NCI-H1930 (cell line): Measurements from ENCODE around the gene DPF3.

Experiments used
- DNase-seq, 2 experiments: peaks; one replicate each; lab custom pipeline; 2025; lab: John Stamatoyannopoulos, UW

DPF3 gene

DNA sequence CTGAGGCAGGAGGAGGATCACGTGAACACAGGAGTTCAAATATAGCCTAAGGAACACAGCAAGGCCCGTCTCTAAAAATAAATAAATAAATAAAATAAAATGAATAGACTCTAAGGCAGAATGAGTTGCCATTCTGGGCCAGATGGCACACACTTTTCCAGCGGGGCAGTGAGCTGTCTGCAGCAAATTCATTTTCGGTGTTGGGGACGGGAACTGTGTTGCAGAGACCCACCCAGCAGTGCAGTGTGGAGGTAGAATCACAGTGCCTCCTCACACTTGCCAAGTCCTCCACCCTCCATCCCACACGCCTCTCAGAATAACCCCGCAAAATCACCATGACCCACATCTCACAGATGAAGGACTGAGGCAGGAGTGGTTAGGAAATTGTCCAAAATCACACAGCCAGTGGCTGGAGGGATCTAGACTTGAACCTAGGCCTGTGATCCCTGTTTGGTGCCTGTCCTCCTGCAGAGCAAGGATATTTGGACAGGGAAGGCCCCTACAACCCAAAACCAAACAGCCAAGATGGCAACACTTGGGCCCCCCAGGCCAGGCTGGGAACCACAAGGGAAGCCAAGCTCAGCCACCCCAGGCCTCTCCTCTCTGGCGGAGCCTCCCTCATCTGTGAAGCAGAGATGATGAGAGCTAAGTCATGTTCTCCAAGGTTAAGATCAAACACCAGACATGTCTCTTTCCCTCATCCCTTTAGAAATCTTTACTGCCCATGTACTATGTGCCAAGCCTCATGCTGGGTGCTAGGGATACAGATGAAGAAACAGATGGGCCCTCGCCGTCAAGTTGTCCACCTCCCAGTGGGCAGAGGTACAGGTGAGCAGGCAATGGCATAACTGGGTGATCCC, 152.7 kb downstream of the DPF3 start:
- no peak for DNase-seq

DNA sequence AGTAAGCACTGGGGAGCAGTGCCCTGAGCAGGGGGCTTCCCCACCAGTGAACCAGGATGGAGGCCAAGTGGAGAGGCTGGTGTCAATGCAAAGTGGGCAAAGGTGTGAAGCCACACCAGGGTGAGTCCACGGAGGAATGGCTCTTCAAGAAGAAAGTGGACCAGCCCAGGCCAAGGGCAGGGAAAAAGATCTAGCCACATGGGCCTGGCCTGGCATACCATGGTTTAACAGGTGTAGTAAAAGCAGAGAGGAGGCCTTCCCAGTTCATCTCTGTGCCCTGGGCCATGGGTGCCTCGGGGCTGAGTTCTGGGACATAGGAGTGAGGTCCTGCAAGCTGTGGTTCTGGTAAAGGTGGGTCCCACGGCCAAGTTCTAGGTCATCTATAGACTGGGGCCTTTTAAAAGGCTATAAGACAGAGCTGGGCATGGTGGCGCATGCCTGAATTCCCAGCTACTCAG, 153.4 kb downstream of the DPF3 start:
- DNase-seq: no peak

DNA sequence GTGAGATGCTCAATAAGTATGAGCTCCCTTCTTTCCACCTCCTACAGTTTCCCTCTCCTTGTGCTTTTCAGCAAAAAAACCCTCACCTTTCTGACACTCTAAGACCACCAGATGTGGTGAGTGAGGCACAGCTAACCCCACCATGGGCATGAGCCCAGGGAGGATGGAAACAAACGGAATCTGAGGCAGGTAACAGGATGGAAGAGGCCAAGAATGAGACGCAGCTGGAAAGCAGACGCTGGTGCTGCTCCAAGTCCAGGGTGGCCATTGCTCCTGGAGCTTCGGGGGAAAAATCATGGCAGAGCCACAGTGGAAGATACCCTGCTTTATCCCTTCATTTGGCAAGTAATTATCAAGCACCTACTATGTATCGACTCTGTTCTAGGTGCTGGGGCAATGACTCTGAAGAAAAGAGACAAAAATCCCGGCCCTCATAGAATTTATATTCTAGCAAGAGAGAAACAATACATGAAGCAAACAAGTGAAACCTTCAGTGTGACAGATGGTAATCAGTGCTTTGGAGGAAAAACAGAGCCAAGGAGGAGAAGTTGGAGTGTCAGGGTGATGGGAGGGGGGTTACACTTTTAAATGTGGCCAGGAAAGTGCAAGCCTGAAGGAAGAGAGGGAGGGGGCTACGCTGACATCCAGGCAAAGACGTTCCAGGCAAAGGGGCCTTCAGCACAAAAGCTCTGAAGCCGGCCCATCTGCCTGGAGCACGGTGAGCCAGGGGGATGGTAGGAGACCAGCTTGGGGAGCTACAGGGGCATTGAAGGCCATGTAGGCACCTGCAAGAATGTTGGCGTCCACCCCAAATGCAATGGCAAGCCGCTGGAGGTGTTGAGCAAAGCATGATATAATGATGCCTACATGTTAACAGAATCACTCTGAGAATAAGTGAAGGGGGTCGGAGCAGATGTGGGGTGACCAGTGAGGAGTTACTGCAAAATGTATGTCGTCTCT, 154.2 kb downstream of the DPF3 start:
- DNase-seq: no peak

DNA sequence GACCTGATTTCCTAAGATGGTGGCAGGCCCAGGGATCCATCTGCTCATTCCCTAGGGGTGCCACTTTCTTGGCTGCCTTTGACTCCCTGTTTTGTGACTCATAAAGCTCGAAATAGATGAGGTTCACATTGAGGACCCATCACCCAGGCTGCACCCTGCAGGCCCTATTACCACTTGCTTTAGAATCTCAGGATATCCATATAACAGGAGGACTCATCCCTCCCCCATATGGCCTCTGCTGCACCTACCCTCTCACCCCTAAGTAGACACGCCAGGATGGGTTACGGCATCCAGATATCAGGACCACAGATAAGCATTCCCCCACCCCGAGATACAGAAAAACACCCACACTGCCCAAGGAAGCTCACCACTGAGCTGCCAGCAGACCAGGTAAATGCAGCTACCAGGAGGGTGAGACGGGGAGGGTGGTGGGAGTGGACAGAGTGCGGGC, 155.7 kb downstream of the DPF3 start:
- DNase-seq: no peak

DNA sequence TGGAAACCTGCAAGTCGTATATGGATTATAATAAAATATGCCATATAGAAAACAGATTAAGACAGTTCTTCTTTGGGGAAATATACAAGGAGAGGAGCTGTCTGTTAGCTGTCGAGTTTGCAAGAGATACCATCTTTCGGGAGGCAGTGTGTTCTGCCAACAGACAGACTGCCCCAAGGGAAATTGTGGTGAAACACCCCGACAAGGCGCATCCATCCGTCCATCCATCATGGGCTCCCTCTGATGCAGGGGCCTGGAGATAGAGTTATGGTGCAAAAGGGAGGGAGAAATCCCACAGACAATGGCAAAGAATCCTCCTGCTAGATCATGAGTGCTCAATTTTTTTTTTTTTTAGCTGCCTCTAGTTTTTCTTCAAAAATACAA, 156.3 kb downstream of the DPF3 start:
- no peak for DNase-seq

DNA sequence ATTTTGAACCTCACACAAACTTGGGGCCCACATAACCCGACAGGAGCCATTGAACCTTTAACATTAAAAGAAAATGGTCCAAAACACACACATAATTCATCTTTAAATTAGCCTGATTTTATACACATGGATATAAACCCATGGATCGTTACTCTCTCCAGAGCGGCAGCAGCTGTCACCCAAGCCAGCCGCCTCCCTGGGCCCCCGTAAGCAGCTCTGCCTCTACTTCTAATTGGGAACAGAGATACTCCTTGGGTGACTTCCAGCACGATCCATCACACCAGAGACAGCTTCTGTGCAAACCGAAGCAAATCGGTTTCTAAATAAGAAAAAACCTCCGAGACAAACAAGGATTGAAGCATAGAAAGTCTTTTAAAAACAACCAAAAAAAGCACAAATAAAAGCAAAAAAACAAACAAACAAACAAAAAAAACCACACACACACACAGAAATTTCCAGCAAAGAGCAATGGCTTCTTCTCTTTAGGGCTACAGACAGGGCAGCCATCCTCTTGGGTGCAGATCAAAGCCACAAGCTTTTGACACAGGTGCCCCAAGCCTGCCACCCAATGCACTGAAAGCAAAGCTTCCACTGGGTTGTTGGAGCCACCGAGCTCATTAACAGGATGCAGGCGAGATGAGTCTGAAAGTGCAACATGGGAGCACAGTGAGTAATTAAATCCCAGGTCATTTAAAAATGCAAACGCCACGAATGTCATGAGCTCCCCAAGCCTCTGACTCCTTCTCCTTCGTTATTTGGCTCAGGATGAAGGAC, 156.9 kb downstream of the DPF3 start:
- DNase-seq: no peak

DNA sequence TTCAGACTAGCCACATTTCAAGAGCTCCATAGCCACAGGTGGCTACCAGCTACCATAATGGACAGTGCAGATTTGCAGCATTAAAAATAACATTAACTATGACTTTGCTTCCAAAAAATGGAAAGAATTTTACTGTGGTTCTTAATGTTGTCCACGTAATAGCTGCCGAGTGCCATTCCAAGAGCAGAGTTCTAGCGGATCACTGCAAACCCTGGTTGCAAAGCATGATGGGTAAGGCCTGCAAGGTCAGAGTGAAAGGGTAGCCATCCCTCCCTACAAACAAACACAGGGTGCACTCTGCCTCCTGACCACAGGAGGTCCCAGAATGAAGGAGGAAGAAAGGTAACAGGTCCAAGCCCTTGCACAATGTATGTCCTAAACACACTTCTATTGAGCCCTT, 157.6 kb downstream of the DPF3 start:
- DNase-seq: no peak

DNA sequence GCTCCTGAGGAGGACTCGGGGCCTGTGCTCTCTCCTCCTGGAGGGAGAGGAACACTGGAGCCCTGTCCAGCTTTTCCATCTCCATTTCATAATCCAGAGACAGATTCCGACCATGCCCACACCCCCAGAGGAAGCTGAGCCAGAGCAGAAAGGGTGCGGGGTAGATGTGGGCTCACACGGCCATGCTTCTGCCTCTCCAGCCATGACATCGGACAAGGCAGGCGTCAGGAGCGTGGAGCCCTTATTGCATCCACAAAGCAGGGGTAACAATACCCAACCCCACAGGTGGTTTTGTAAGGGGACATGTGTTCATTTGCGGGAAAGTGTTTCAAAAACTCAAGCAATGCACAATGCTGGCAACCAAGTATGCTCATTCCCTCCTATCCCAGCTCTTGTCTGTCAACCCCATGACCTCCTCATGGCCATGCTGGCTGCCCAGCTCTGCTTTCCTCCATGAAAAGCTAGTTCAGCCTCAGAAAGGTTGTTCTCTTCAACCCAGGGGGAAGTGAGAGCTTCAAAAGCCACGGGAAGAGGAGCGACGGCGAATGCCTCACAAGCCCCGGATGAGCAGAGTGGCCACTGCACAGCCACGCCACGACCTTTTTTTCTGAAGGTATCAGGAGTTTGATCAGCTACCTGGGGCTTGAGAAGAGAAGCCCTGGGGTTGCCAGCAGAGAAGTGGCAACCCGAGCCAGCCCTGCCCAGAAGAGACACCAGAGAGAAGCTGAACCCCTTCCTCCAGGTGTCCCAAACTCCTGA, 161.7 kb downstream of the DPF3 start:
- DNase-seq: no peak

DNA sequence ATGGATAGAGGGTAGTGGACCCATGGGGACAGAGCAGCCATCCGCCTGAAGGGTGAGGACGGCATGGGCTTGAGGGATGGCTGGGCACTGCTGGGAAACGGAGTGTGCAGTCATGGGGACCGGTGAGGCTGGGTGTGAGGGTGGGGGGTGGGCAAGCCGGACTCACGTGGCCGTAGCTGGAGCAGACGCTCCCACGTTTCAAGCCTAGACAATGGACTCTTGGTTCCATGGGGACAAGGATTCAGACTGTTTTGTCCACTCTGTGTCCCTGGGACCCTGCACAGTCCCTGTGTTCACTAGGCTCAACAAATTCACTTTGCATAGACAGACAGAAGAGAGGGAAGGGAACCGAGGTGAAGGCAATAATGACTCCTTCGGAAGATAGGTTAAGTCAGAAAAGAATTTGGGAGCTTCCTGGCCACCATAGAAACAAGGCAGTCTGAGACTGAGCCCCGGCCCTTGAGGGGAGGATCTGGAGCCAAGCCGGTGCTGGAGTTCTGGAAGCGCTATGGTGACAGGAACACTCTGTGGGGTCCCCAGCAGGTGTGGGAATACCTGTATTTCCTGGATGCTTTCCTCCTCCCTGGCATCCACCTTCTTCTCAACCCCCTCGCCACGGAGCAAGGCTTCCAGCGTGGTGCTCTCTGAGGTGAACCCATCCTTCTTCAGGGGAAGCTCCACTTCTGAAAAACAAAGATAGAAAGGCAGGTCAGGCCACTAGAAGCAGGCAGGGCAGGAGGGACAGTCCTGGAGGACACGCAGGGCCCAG, 162.5 kb downstream of the DPF3 start:
- no peak for DNase-seq

DNA sequence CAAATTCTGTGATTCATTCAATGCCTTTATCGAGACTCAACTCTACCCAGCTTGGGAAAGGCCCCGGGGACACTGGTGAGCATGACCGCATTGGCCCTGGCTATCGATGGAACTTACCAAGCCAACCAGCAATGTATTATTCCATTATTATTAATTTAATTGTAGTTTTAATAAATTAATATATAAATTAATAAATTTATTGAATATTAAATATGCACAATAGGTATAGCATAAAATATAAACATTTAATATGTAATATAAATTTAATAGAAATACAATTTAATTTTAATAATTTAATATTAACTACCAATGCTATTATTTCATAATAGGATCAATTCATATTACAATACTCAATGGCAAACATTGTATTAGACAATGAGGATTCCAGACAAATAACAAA, 163.4 kb downstream of the DPF3 start:
- no peak for DNase-seq

DNA sequence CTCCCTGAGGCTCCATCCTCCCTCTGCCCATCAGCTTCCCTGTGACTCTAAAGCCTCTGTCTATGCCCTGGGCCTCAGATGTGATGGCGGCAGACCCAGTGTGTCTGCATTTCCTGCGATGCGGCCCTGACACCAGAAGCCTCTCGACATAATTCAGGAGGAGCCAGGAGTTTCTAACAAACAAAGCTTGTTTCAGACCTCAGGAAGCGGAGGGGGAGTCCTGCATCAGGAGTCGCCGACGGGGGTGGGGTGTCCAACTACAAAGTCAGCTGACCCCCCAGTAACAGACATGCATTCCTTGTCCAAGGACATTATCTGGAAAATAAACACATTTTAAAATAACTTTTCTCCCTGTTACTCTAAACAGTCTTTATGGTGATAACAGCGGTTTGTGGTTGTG, 167.5 kb downstream of the DPF3 start:
- DNase-seq: no peak

DNA sequence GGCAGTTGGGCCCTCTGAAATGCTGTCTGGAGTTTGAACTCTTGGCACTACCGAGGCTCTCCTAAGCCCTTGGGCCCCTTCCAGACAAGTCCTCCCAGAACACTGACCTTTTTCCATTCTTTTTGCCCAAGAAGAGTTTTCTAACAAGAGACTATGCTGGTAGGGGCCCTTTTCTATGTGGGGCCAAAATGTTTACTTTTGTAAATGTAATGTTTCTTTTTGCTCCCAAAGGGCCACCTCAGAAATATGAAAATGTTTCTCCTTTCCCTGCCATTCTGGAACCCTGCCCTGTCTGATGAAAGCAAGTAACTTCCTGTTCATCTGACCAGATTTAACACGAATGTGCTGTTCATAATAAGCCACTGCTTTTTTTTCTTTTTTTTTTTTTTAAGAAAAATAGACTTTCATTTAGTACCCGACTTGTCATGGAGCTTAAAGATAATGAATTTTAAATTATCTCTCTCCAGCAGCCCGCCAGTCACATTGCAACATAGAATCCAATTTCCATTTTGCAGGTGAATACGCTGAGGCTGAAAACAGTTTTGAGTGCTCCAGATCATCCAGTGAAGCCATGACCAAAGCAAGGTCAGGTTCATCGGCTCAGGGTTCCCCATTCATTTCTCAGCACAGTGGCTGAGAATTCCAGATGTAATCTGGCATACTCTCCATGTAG, 169.9 kb downstream of the DPF3 start:
- DNase-seq: no peak

DNA sequence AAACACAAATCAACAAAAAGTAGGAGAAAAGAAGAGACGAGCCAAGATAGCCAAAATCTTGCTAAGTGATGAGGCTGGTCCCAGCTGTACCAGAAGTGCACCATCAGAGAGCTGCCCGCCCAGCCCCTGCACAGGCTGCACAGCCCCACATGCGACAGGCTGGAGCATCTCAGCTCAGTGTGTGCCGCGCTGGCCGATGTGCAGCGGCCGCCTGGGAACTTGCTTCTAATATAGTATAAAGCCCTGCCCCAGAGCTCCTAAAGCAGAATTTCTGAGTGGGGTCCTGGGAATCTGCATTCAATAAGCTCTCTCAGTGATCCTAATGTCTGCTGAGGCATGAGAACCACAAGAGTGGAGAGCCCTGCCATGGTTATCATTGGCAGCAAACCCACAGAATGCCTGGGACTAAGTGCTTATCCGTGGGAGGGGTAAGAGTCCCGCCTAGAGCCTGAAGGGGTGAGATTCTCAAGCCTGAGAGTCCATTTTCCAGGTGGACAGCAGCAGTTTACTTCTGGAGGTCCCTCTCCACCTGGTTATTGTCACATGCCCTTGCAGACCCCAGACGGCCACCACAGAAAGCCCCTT, 171.6 kb downstream of the DPF3 start:
- DNase-seq: no peak

DNA sequence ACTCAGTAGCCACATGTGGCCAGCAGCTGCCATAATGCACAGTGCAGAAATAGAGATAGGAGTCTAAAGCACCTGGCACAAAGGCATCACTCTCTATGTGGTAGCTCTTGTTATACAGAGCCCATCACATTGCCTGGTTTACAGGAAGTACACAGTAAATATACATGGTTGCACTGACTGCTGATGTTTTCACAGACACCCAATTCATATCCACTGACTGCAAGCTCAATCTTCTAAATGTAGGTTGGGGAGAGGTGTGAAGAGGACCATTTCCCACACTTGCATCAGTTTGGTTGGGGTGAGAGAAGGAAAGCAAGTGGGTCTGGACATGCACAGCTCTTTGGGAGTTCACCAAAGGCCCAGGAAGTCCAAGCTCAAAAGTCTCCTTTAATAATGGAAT, 172.8 kb downstream of the DPF3 start:
- DNase-seq: no peak

DNA sequence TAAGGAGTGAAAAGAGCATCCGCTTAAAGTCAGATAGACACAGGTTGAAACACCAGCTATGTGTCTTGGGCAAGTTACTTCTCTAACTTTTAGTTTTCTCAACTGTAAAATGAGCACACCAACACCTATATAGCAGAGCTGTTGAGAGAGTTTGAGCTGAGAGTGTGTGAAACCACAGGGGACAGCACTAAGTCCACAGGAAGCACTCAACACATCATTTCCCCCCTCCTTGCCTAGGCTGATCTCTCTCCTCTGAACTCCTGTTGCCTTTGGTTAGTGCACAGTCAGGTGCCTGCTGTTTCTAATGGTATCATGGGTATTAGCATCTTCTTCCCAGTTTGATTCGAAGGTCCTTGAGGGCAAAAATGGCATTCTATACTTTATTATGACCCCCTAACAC, 176.7 kb downstream of the DPF3 start:
- DNase-seq: no peak

DNA sequence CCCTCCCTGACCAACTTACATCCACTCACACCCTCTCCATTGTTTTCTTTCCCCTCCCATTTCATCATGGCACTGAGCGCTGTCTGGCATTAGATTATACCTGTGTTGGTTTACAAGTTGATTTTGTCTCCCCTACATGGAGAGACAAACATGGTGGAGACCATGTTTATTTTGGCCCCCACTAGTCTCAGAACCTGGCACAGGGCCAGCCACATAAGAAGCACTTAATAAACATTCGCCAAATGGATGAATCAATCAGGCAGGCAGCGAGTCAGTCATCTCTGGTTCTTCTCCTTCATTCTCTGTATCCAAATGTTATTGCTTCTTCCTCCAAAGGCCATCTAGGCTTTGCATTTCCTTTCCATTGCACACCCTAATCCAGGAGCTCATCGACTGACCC, 177.4 kb downstream of the DPF3 start:
- DNase-seq: no peak

DNA sequence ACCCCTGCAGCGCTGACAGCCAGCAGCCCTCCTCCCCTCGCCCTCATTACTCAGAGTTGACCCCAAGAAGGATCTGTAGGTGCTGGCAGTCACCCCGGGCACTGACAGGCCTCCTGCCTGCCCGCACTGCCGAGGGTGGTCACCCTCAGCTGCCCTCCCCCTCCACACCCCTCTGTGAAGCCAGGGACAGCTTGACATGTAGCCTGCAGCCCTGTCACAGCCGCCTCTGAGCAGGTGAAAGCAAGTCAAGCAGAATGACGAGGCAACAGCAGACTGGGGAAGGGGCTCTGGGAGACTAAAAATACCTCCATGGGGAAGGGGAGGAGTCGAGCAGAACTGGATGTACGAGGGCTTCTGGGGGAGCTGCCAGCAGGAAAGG, 178.1 kb downstream of the DPF3 start:
- no peak for DNase-seq

DNA sequence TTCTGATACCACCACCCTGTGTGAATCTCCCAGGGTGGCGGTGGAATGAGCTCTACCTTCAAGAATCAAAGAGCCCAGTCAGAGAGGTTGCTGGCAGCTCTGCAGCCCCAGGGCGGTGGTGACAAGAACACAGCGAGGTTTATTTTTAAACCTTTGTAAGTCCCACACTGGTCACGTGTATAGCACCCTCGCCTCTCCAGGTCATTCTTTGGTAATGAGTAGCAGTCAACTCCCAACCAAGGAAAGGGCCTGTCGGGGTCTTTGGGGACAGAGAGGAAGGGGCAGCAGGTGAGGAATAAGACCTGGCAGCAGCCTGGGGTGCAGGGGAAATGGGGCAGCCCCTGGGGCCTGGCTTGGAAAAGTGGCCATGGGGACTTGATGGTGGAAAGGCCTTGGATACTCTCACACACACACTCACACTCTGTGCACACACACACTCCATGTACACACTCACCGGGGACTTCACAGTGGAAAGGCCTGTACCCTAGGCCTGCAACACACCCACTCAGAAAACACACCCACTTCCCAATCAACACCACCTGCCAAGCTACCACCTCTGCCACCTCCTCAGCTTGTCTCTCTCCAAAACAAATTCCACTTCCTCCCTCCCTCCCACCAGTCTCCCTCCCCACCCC, 178.6 kb downstream of the DPF3 start:
- no peak for DNase-seq

DNA sequence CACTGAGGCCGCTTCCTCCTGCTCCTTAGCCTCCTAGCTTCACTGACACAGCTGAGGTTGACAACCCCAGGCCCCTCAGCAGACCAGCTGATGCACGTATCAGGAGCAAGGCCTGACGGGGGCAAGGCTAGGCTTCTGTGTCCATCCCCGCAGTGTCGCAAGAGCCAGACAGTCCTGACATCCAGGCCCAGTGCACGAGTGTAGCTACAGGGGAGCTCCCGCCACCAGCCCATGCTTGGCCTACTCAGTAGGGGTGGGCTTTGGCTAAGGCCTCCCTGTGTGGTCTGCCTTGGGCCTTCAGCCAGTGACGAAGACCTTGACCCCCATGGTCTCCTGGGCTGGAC, 179.1 kb downstream of the DPF3 start:
- no peak for DNase-seq
